Mesendoderm (in vitro differentiated cells): ENCODE results near the gene NR5A2.

ENCODE experiments used
- DNase-seq: peaks from one replicate; pipeline ENCODE4 v3.0.0; 2013
- H2AK5ac ChIP-seq: 2 replicates; pipeline ENCODE4 v1.6.1; 2013; ENCODE audit warnings: low read length, inconsistent platforms
- H2BK120ac ChIP-seq: 2 replicates; pipeline ENCODE4 v1.6.1; 2013; ENCODE audit warnings: low read depth, mild to moderate bottlenecking, low read length, moderate library complexity, mixed read lengths
- H2BK15ac ChIP-seq: replicated peaks from 2 replicates; pipeline ENCODE4 v1.6.1; 2013; ENCODE audit warnings: low read depth, mild to moderate bottlenecking, moderate library complexity
- H2BK5ac ChIP-seq: 2 replicates; pipeline ENCODE4 v1.6.1; 2013; ENCODE audit warnings: low read length, inconsistent platforms
- H3K18ac ChIP-seq: 2 replicates; pipeline ENCODE4 v1.6.1; 2013; ENCODE audit warnings: mild to moderate bottlenecking, low read length, mixed read lengths
- H3K23ac ChIP-seq: one replicate; pipeline ENCODE4 v1.6.1; 2013; ENCODE audit warnings: low read length
- H3K27ac ChIP-seq: 2 replicates; pipeline ENCODE4 v1.5.1; 2013; ENCODE audit warnings: low read depth, mild to moderate bottlenecking, inconsistent platforms, low read length, moderate library complexity
- H3K27me3 ChIP-seq: 2 replicates; pipeline ENCODE4 v1.6.1; 2013; ENCODE audit warnings: low read length, control low read depth, mild to moderate bottlenecking, inconsistent platforms; ENCODE audit not compliant: insufficient read depth, poor library complexity
- H3K36me3 ChIP-seq: 2 replicates; pipeline ENCODE4 v1.6.1; 2013; ENCODE audit warnings: low read length, inconsistent platforms; ENCODE audit not compliant: control insufficient read depth, insufficient read depth
- H3K4ac ChIP-seq: one replicate; pipeline ENCODE4 v1.6.1; 2013; ENCODE audit warnings: low read depth, mild to moderate bottlenecking, low read length, moderate library complexity
- H3K4me1 ChIP-seq: 2 replicates; pipeline ENCODE4 v1.6.1; 2013; ENCODE audit warnings: low read depth, low read length, inconsistent platforms; ENCODE audit not compliant: control insufficient read depth
- H3K4me2 ChIP-seq: 2 replicates; pipeline ENCODE4 v1.6.1; 2013; ENCODE audit warnings: low read length
- H3K4me3 ChIP-seq: 2 replicates; pipeline ENCODE4 v1.5.1; 2013; ENCODE audit warnings: mild to moderate bottlenecking, low read length
- H3K56ac ChIP-seq: one replicate; pipeline ENCODE4 v1.6.1; 2013; ENCODE audit warnings: low read length
- H3K79me1 ChIP-seq: 2 replicates; pipeline ENCODE4 v1.6.1; 2013; ENCODE audit warnings: low read length, inconsistent platforms
- H3K79me2 ChIP-seq: 2 replicates; pipeline ENCODE4 v1.6.1; 2013; ENCODE audit warnings: mild to moderate bottlenecking, low read length; ENCODE audit not compliant: control insufficient read depth, insufficient read depth
- H3K9ac ChIP-seq: 2 replicates; pipeline ENCODE4 v1.6.1; 2013; ENCODE audit warnings: low read length, inconsistent platforms
- H4K5ac ChIP-seq: one replicate; pipeline ENCODE4 v1.6.1; 2013; ENCODE audit warnings: low read length
- H4K8ac ChIP-seq: one replicate; pipeline ENCODE4 v1.6.1; 2013; ENCODE audit warnings: low read depth, mild to moderate bottlenecking, control low read depth, low read length, moderate library complexity
- WGBS: extraction: QIAGEN DNeasy Blood & Tissue Kit; methylation state at CpG from one replicate; pipeline ENCODE4 v1.1.7; 2013; ENCODE audit warnings: low lambda C conversion rate, missing lambda C conversion rate; ENCODE audit not compliant: insufficient coverage; ENCODE audit errors: extremely low coverage; 5-methylcytosine and 5-hydroxymethylcytosine counted together

NR5A2 gene

GRCh38 chr1:200206340-200206739 is 178.8 kb downstream of the NR5A2 start:
- no CpG with 5 or more reads among the region's 3 CpGs for WGBS
- no peak overlapping the region for H2BK15ac ChIP-seq
- H3K4me2 ChIP-seq: no peak overlapping the region
- H2AK5ac ChIP-seq: no peak overlapping the region
- H3K18ac ChIP-seq: no peak overlapping the region
- no peak overlapping the region for H3K4ac ChIP-seq
- no peaks in the 10 kb centered on the region for H3K4me1 ChIP-seq
- H3K9ac ChIP-seq: no peak overlapping the region
- H3K4me3 ChIP-seq: no peak overlapping the region
- no peaks in the 10 kb centered on the region for H3K36me3 ChIP-seq
- no peak overlapping the region for H3K56ac ChIP-seq
- H3K27ac ChIP-seq: no peak overlapping the region
- no peak overlapping the region for H4K5ac ChIP-seq
- H2BK120ac ChIP-seq: no peak overlapping the region
- H3K23ac ChIP-seq: no peak overlapping the region
- no peaks in the 10 kb centered on the region for H3K79me1 ChIP-seq
- H4K8ac ChIP-seq: no peak overlapping the region
- DNase-seq: no peak
- H3K79me2 ChIP-seq: no peaks in the 10 kb centered on the region
- no peak overlapping the region for H2BK5ac ChIP-seq
- H3K27me3 ChIP-seq: no peaks in the 10 kb centered on the region

- no peak overlapping the region for H4K5ac ChIP-seq
- H3K79me2 ChIP-seq: no peaks in the 10 kb centered on the region
- H3K79me1 ChIP-seq: no peaks in the 10 kb centered on the region
- H3K4me3 ChIP-seq: no peak overlapping the region
- no peak overlapping the region for H3K27ac ChIP-seq
- no peaks in the 10 kb centered on the region for H3K36me3 ChIP-seq
- H2BK5ac ChIP-seq: no peak overlapping the region
- H4K8ac ChIP-seq: no peak overlapping the region
- no peak overlapping the region for H2BK120ac ChIP-seq
- H3K9ac ChIP-seq: no peak overlapping the region
- no peak overlapping the region for H3K23ac ChIP-seq
- H2BK15ac ChIP-seq: no peak overlapping the region
- no peak overlapping the region for H2AK5ac ChIP-seq
- H3K56ac ChIP-seq: no peak overlapping the region
- no peaks in the 10 kb centered on the region for H3K27me3 ChIP-seq
- H3K18ac ChIP-seq: no peak overlapping the region
- H3K4me2 ChIP-seq: no peak overlapping the region
- DNase-seq: no peak
- H3K4me1 ChIP-seq: no peaks in the 10 kb centered on the region
- no CpG with 5 or more reads among the region's 1 CpG for WGBS
- no peak overlapping the region for H3K4ac ChIP-seq
These were observed 179.3 kb downstream of the NR5A2 start for GRCh38 chr1:200206761-200207160.

GRCh38 chr1:200207711-200208126 is 180.2 kb downstream of the NR5A2 start:
- H3K27ac ChIP-seq: no peak overlapping the region
- H3K79me1 ChIP-seq: no peaks in the 10 kb centered on the region
- no peak overlapping the region for H4K8ac ChIP-seq
- H2BK15ac ChIP-seq: no peak overlapping the region
- no peaks in the 10 kb centered on the region for H3K79me2 ChIP-seq
- no peak overlapping the region for H3K23ac ChIP-seq
- no peaks in the 10 kb centered on the region for H3K27me3 ChIP-seq
- H2BK120ac ChIP-seq: no peak overlapping the region
- H3K18ac ChIP-seq: no peak overlapping the region
- H3K4me2 ChIP-seq: no peak overlapping the region
- H2AK5ac ChIP-seq: no peak overlapping the region
- no peak overlapping the region for H3K4ac ChIP-seq
- no peaks in the 10 kb centered on the region for H3K4me1 ChIP-seq
- H4K5ac ChIP-seq: no peak overlapping the region
- H2BK5ac ChIP-seq: no peak overlapping the region
- DNase-seq: no peak
- no peak overlapping the region for H3K4me3 ChIP-seq
- no peak overlapping the region for H3K56ac ChIP-seq
- no CpG with 5 or more reads among the region's 6 CpGs for WGBS
- no peak overlapping the region for H3K9ac ChIP-seq
- H3K36me3 ChIP-seq: no peaks in the 10 kb centered on the region

- Histone ChIP-seq H2BK15ac (no peak overlapping the region), H3K9ac (no peak overlapping the region), H3K4me3 (no peak overlapping the region), H3K4me2 (no peak overlapping the region), H3K4me1 (no peaks in the 10 kb centered on the region), H4K5ac (no peak overlapping the region), H3K79me1 (no peaks in the 10 kb centered on the region), H4K8ac (no peak overlapping the region), H3K4ac (no peak overlapping the region), H3K23ac (no peak overlapping the region), H2BK5ac (no peak overlapping the region), H3K27me3 (no peaks in the 10 kb centered on the region), H3K36me3 (no peaks in the 10 kb centered on the region), H2BK120ac (no peak overlapping the region), H3K56ac (no peak overlapping the region), H3K79me2 (no peaks in the 10 kb centered on the region), H3K18ac (no peak overlapping the region), H3K27ac (no peak overlapping the region), H2AK5ac (no peak overlapping the region)
- 38% methylated on average over 1 of the region's 7 CpGs for WGBS
- DNase-seq: no peak
These were observed 183.6 kb downstream of the NR5A2 start for GRCh38 chr1:200211157-200211556.

GRCh38 chr1:200213392-200213791 is 185.9 kb downstream of the NR5A2 start:
- Histone ChIP-seq H3K9ac (no peak overlapping the region), H3K4me3 (no peak overlapping the region), H4K8ac (no peak overlapping the region), H3K79me2 (no peaks in the 10 kb centered on the region), H3K4me1 (no peaks in the 10 kb centered on the region), H3K27me3 (no peaks in the 10 kb centered on the region), H3K27ac (no peak overlapping the region), H3K18ac (no peak overlapping the region), H3K23ac (no peak overlapping the region), H3K4me2 (no peak overlapping the region), H2BK5ac (no peak overlapping the region), H4K5ac (no peak overlapping the region), H3K4ac (no peak overlapping the region), H2BK15ac (no peak overlapping the region), H3K79me1 (no peaks in the 10 kb centered on the region), H2AK5ac (no peak overlapping the region), H3K56ac (no peak overlapping the region), H3K36me3 (no peaks in the 10 kb centered on the region), H2BK120ac (no peak overlapping the region)
- WGBS: no CpG with 5 or more reads among the region's 24 CpGs
- no peak for DNase-seq

- no peaks in the 10 kb centered on the region for H3K79me1 ChIP-seq
- no peaks in the 10 kb centered on the region for H3K27me3 ChIP-seq
- no peak overlapping the region for H3K18ac ChIP-seq
- no peak overlapping the region for H2BK5ac ChIP-seq
- DNase-seq: no peak
- H3K4me1 ChIP-seq: no peaks in the 10 kb centered on the region
- H4K5ac ChIP-seq: no peak overlapping the region
- H3K23ac ChIP-seq: no peak overlapping the region
- no peak overlapping the region for H3K56ac ChIP-seq
- no peak overlapping the region for H2AK5ac ChIP-seq
- no peak overlapping the region for H4K8ac ChIP-seq
- H2BK120ac ChIP-seq: no peak overlapping the region
- WGBS: no CpG with 5 or more reads among the region's 15 CpGs
- H3K4me2 ChIP-seq: no peak overlapping the region
- H3K36me3 ChIP-seq: no peaks in the 10 kb centered on the region
- no peak overlapping the region for H3K4me3 ChIP-seq
- H3K9ac ChIP-seq: no peak overlapping the region
- no peak overlapping the region for H3K27ac ChIP-seq
- no peaks in the 10 kb centered on the region for H3K79me2 ChIP-seq
- no peak overlapping the region for H3K4ac ChIP-seq
- H2BK15ac ChIP-seq: no peak overlapping the region
These were observed 186.4 kb downstream of the NR5A2 start for GRCh38 chr1:200213921-200214320.
